Ovary (tissue), 9 donors: ENCODE measurements around the gene RB1. TPM values are rescaled to one million over a fixed set of nuclear protein-coding genes. Genes with fewer than 3 reads are reported as not detected.

ENCODE experiments used
- DNase-seq, 5 donors: peaks; one replicate each; pipeline ENCODE4 v3.0.0-alpha.2; 2019 to 2020
- H3K27ac ChIP-seq, 2 donors: fragments of 200-600 bp; one replicate each; pipeline versions ENCODE4 v1.5.1 to v1.8.0; 2019 to 2022
- H3K27me3 ChIP-seq: fragments of 200-600 bp; one replicate; pipeline ENCODE4 v1.8.0; 2022
- H3K36me3 ChIP-seq: fragments of 200-600 bp; sonication (generic); one replicate; pipeline ENCODE4 v1.5.1; 2019
- H3K4me1 ChIP-seq: one replicate; pipeline ENCODE4 v1.8.1; 2013; ENCODE audit warnings: mild to moderate bottlenecking, moderate library complexity; ENCODE audit not compliant: insufficient read depth
- H3K4me3 ChIP-seq: fragments of 200-600 bp; sonication (generic); one replicate; pipeline ENCODE4 v1.5.1; 2017
- H3K9me3 ChIP-seq, 2 donors: fragments of 200-600 bp in 1 of 2; sonication (generic) in 1 of 2; one replicate each; pipeline versions ENCODE4 v1.5.1 to v1.8.1; 2013 to 2019; ENCODE audit warnings: mild to moderate bottlenecking in 1 of 2, moderate library complexity in 1 of 2
- CTCF ChIP-seq, 3 donors: fragments of 450-650 bp in 2 of 3; fragments of 200-600 bp in 1 of 3; IDR thresholded peaks; one replicate each; pipeline versions ENCODE4 v1.5.1 to v1.8.0; 2016 to 2022; ENCODE audit warnings: antibody characterized with exemption in 3 of 3, mild to moderate bottlenecking in 1 of 3
- EP300 ChIP-seq: sonication (generic); formaldehyde crosslinking; IDR thresholded peaks from one replicate; pipeline ENCODE4 v1.6.1; 2017; ENCODE audit warnings: antibody characterized with exemption
- POLR2A ChIP-seq: fragments of 450-650 bp; IDR thresholded peaks from one replicate; pipeline ENCODE4 v1.6.1; 2017; ENCODE audit warnings: antibody characterized with exemption, mild to moderate bottlenecking, moderate library complexity
- WGBS, 3 donors: extraction: QIAGEN DNeasy Blood & Tissue Kit in 1 of 3; methylation state at CpG; one replicate each; pipeline versions ENCODE4 v1.1.5 to v1.1.7; 2013 to 2017; 5-methylcytosine and 5-hydroxymethylcytosine counted together
- intact Hi-C, 4 donors: fragments of 100-400 bp; cut with DNase I; formaldehyde crosslinking; loops; one replicate each; pipeline versions ENCODE4 v1.11.0 to v1.15.1; 2022 to 2023
- polyA plus RNA-seq, 2 donors: library from polyadenylated mRNA; stranded (reverse); fragments of 200-250 nt in 1 of 2; fragments of 350-450 nt in 1 of 2; fragmentation: Illumina TruSeq in 1 of 2; extraction: RNeasy Lipid Tissue Mini Kit (QIAGEN cat#74804) in 1 of 2; gene quantifications; one replicate each; pipeline ENCODE4 v1.2.3, GENCODE V29; 2013 to 2014
- total RNA-seq, 7 donors: library from RNA; depleted of rRNA in 2 of 7; stranded (reverse); fragments of >200 nt in 2 of 7; fragmentation: NEBNext Ultra II Directional in 3 of 7; extraction: Animal tissue kit (Norgen Biotek cat#: 25700) in 3 of 7; gene quantifications; one replicate each; pipeline versions ENCODE4 v1.1.0 to v1.2.4, GENCODE V29; 2016 to 2023
- donor health status: DM: no; HTN: no; CAD: no; lungs with moderate emphysema.
- donor health status: DM: no; HTN: no; CAD: no.
- donor health status: Bipolar disorder and iron deficiency.
- donor health status: DM: yes; HTN: yes; CAD: no.
- donor health status: DM: no; HTN: no; CAD: no.
- donor health status: DM: yes; HTN: yes; CAD: no.

RB1 gene
- total and polyA plus RNA-seq, 9 donors, result 11.4 to 36.6 (median 27.1) TPM

- DNase-seq, result no peak
- WGBS, 3 donors, result 72 to 76% (median 73%) methylated on average over 7 of the region's 7 CpGs
- H3K27me3 ChIP-seq, result no peaks in the 10 kb centered on the region
- H3K4me3 ChIP-seq, result no peak overlapping the region
- TF ChIP-seq POLR2A, result no peak
- no peak for TF ChIP-seq EP300
- H3K9me3 ChIP-seq, result no peaks in the 10 kb centered on the region
- H3K4me1 ChIP-seq, result peaks cover 4% of the 10 kb centered on the region
- intact Hi-C loops, result no loop called here
- H3K36me3 ChIP-seq, result no peaks in the 10 kb centered on the region
- H3K27ac ChIP-seq, result no peak overlapping the region
These were observed 193.0 kb downstream of the RB1 start for GRCh38 chr13:48496271-48497161.

- WGBS, 3 donors, result 97 to 100% (median 97%) methylated on average over 2 of the region's 2 CpGs
- Histone ChIP-seq H3K4me1 (peaks cover 4% of the 10 kb centered on the region), H3K27me3 (no peaks in the 10 kb centered on the region), H3K9me3 (no peaks in the 10 kb centered on the region), H3K36me3 (no peaks in the 10 kb centered on the region), H3K27ac (no peak overlapping the region), H3K4me3 (no peak overlapping the region)
- intact Hi-C loops, result no loop called here
- no peak for TF ChIP-seq POLR2A
- TF ChIP-seq EP300, result no peak
- no peak for TF ChIP-seq CTCF (IDR thresholded peaks at IDR 0.05)
- DNase-seq, result no peak
These were observed 194.1 kb downstream of the RB1 start for GRCh38 chr13:48497669-48498068.

- intact Hi-C loops, result no loop called here
- no peaks in the 10 kb centered on the region for H3K9me3 ChIP-seq
- H3K36me3 ChIP-seq, result no peaks in the 10 kb centered on the region
- TF ChIP-seq POLR2A (no peak), CTCF (IDR thresholded peaks at IDR 0.05) (no peak), EP300 (no peak)
- no peak for DNase-seq
- H3K27me3 ChIP-seq, result no peaks in the 10 kb centered on the region
- no peak overlapping the region for H3K4me3 ChIP-seq
- no peaks in the 10 kb centered on the region for H3K4me1 ChIP-seq
- H3K27ac ChIP-seq, result no peak overlapping the region
- WGBS, 3 donors, result 82 to 89% (median 84%) methylated on average over 4 of the region's 4 CpGs
These were observed 197.2 kb downstream of the RB1 start for GRCh38 chr13:48500652-48501197.

GRCh38 chr13:48501705-48502104, 198.2 kb downstream of the RB1 start:
- Histone ChIP-seq H3K27me3 (no peaks in the 10 kb centered on the region), H3K27ac (no peak overlapping the region), H3K4me3 (no peak overlapping the region), H3K36me3 (no peaks in the 10 kb centered on the region), H3K4me1 (no peaks in the 10 kb centered on the region), H3K9me3 (no peaks in the 10 kb centered on the region)
- intact Hi-C loops, result no loop called here
- DNase-seq, result no peak
- TF ChIP-seq CTCF (IDR thresholded peaks at IDR 0.05) (no peak), POLR2A (no peak), EP300 (no peak)
- 91 to 92% (median 92%) methylated on average over 2 of the region's 2 CpGs for WGBS, 3 donors
